ENCODE measurements around the gene TRPM3. TPM values are rescaled to one million over a fixed set of nuclear protein-coding genes. Genes with fewer than 3 reads are reported as not detected.

Gene TRPM3
- total and polyA plus RNA-seq, 9 of the 15 experiments (the other 6 are each of a cell fraction or from before 2014, with no cell fraction given): 0.04 TPM; not detected in 8

DNA sequence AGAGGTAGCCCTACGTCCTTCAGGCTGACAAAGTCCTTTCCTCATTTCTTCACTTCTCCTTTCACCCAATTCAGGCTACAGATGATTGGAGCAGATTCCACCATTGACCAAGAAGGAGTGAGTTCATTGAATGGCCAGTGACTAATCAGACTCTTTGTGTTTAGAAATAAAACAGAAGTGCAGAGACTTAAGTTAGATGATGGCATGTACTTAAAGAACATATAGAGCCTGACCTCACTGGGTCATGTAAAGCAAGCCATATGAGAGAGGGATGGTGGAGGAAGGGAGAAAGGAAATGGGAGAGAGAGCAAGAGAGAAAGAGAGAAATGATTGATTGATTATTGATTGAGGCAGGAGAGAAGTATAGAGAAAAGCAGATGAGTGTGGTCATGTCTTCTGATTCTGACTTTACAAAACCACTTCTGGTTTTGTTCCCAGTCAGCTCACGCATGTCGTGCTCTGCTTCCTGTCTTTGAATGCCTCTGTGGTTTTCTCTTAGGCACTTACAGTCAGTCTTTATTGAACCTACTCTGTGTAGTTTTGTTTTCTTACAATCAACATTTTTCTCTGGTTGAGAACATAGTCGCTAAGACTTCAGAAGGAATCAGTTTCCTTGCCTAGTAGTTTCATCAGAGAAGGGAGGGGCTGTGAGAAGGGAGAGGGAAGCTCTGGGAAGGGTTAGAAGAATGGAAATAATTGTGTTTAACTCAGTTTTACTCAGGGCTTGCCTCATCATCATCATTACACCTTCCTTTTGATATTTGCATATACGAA lies 557.8 kb downstream of the TRPM3 start:
- in situ Hi-C loops (cut with MboI) (no loop called here), intact Hi-C loops (cut with micrococcal nuclease) (no loop called here)
- DNase-seq (ENCODE audit: extremely low read depth in 1 of 4, low spot score in 3 of 4): no peak
- ATAC-seq: no peak
- H3K9me1 ChIP-seq (ENCODE audit: control insufficient read depth, insufficient read depth, low read length): no peaks in the 10 kb centered on the region
- no peak overlapping the region for H3K9ac ChIP-seq (ENCODE audit: insufficient read depth in 1 of 2, low read depth in 2 of 2, low read length in 2 of 2)
- no peak overlapping the region for H3K27ac ChIP-seq (ENCODE audit: extremely low read depth, low read depth, low read length)
- no TSS peak for BruUV-seq (replicated peaks)
- no peak overlapping the region for H2AFZ ChIP-seq (ENCODE audit: low read depth, low read length)
- no peaks in the 10 kb centered on the region for H3K9me3 ChIP-seq (replicated peaks; ENCODE audit: control insufficient read depth, insufficient read depth, low read depth, low read length)
- no peaks in the 10 kb centered on the region for H3K36me3 ChIP-seq (ENCODE audit: control insufficient read depth, insufficient read depth, low read length)
- CTCF ChIA-PET (ENCODE audit: low intra/inter-chr PET ratio): no interaction called here
- no peak overlapping the region for H3K4me3 ChIP-seq
- H3K4me2 ChIP-seq (ENCODE audit: insufficient read depth, low read length): no peak overlapping the region
- TF ChIP-seq PHF20 (IDR thresholded peaks at IDR 0.05; ENCODE audit: partially characterized antibody): no peak
- TF ChIP-seq ZNF589 (CRISPR knock-in tag; IDR thresholded peaks at IDR 0.05; ENCODE audit: low read depth): no peak
- no peak for TF ChIP-seq ZNF444 (CRISPR knock-in tag; IDR thresholded peaks at IDR 0.05)
- no peak for TF ChIP-seq POLR3G (IDR thresholded peaks at IDR 0.05; ENCODE audit: extremely low read depth, insufficient read length, insufficient replicate concordance)
- TF ChIP-seq, protein P1, sequence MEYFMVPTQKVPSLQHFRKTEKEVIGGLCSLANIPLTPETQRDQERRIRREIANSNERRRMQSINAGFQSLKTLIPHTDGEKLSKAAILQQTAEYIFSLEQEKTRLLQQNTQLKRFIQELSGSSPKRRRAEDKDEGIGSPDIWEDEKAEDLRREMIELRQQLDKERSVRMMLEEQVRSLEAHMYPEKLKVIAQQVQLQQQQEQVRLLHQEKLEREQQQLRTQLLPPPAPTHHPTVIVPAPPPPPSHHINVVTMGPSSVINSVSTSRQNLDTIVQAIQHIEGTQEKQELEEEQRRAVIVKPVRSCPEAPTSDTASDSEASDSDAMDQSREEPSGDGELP (CRISPR knock-in tag; IDR thresholded peaks at IDR 0.05; ENCODE audit: borderline replicate concordance): no peak
- TF ChIP-seq SPI1 (IDR thresholded peaks at IDR 0.05; ENCODE audit: borderline replicate concordance, low read depth, low read length): no peak
- TF ChIP-seq U2AF2 (optimal IDR thresholded peaks at IDR 0.05; ENCODE audit: low read depth, low read length): no peak
- TF ChIP-seq ERF (CRISPR knock-in tag; IDR thresholded peaks at IDR 0.05): no peak
- no peak for TF ChIP-seq CREB5 (CRISPR knock-in tag; IDR thresholded peaks at IDR 0.05)
- no peak for TF ChIP-seq SRSF9 (IDR thresholded peaks at IDR 0.05; ENCODE audit: borderline replicate concordance, low read depth, low read length)
- TF ChIP-seq CEBPZ (IDR thresholded peaks at IDR 0.05; ENCODE audit: borderline replicate concordance, low read depth, low read length): no peak
- no peak for TF ChIP-seq ELF4 (CRISPR knock-in tag; IDR thresholded peaks at IDR 0.05)
- TF ChIP-seq HDAC1 (IDR thresholded peaks at IDR 0.05): no peak
- no peak for TF ChIP-seq L3MBTL2 (IDR thresholded peaks at IDR 0.05)
- WGBS (ENCODE audit: insufficient coverage, low coverage, missing lambda C conversion rate): 9% methylated on average over 5 of the region's 5 CpGs
- POLR2A ChIA-PET: no interaction called here
- no peak for FAIRE-seq
- H3K4me1 ChIP-seq (replicated peaks in 1 of 2; ENCODE audit: control insufficient read depth in 2 of 2, insufficient read depth in 2 of 2, low read length in 2 of 2): no peaks in the 10 kb centered on the region; a peak in 1 of 5 replicates
- no peaks in the 10 kb centered on the region for H4K20me1 ChIP-seq (replicated peaks; ENCODE audit: control insufficient read depth, insufficient read depth, low read length)
- H3K79me2 ChIP-seq (ENCODE audit: control insufficient read depth, insufficient read depth, low read length): no peaks in the 10 kb centered on the region
- peaks cover 0 to 5% of the 10 kb centered on the region in 2 experiments; a peak in 1 of 5 replicates for H3K27me3 ChIP-seq (ENCODE audit: control insufficient read depth in 2 of 2, insufficient read depth in 2 of 2, low read length in 2 of 2)

Measured in K562 (cell line).